Ascending aorta (tissue), 2 donors: ENCODE data around the gene DLX6. TPM values are rescaled to one million over a fixed set of nuclear protein-coding genes. Genes with fewer than 3 reads are reported as not detected.

Experiments
- DNase-seq, 2 donors: peaks; one replicate each; pipeline ENCODE4 v3.0.0-alpha.2; 2019; ENCODE audit warnings: low spot score in 2 of 2
- H3K27ac ChIP-seq, 2 donors: fragments of 200-600 bp; sonication (generic); one replicate each; pipeline ENCODE4 v1.5.1; 2016 to 2017; ENCODE audit warnings: mild to moderate bottlenecking in 1 of 2
- H3K27me3 ChIP-seq: fragments of 200-600 bp; sonication (generic); one replicate; pipeline ENCODE4 v1.5.1; 2017
- H3K36me3 ChIP-seq, 2 donors: fragments of 200-600 bp; sonication (generic); one replicate each; pipeline ENCODE4 v1.5.1; 2016
- H3K4me1 ChIP-seq, 2 donors: fragments of 200-600 bp; sonication (generic); one replicate each; pipeline ENCODE4 v1.5.1; 2016 to 2017; ENCODE audit warnings: mild to moderate bottlenecking in 1 of 2
- H3K4me3 ChIP-seq, 2 donors: fragments of 200-600 bp; sonication (generic); one replicate each; pipeline ENCODE4 v1.5.1; 2016 to 2017; ENCODE audit warnings: mild to moderate bottlenecking in 1 of 2
- H3K9me3 ChIP-seq, 2 donors: fragments of 200-600 bp; sonication (generic); one replicate each; pipeline ENCODE4 v1.5.1; 2016
- intact Hi-C: fragments of 100-400 bp; cut with DNase I; formaldehyde crosslinking; loops from one replicate; pipeline ENCODE4 v1.15.1; 2023
- total RNA-seq: library from RNA; depleted of rRNA; stranded (reverse); fragments of >200 nt; gene quantifications from one replicate; pipeline ENCODE4 v1.1.0, GENCODE V29; 2016
- TF ChIP-seq, protein P1 (sequence below), 3 experiments: fragments of 200-600 bp in 2 of 3; fragments of 450-650 bp in 1 of 3; sonication (generic) in 2 of 3; IDR thresholded peaks; one replicate each; pipeline ENCODE4 v1.5.1; 2016 to 2019; ENCODE audit warnings: antibody characterized with exemption in 3 of 3, mild to moderate bottlenecking in 1 of 3, moderate library complexity in 1 of 3

Gene DLX6
- total RNA-seq, 1 donor from 2014 or later: not detected

DNA sequence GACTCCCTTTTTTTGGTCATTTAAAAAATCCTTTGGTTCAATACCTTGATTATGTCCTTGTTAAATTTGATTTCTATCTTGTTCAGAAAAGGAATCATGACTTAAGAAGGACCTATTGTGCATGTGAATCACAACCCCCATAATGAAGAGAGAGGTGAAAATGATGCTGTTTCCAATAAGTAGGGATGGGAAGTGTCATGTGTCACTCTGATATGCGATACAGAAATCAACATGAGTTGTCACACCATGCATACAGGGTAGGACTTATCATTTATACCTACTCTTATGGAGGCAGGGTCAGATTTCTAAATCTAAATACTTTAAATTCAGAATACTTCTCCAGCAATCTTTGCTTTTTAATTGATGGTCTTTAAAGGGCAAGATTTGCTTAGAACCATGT, 19.4 kb upstream of the DLX6 start:
- TF ChIP-seq, protein P1, sequence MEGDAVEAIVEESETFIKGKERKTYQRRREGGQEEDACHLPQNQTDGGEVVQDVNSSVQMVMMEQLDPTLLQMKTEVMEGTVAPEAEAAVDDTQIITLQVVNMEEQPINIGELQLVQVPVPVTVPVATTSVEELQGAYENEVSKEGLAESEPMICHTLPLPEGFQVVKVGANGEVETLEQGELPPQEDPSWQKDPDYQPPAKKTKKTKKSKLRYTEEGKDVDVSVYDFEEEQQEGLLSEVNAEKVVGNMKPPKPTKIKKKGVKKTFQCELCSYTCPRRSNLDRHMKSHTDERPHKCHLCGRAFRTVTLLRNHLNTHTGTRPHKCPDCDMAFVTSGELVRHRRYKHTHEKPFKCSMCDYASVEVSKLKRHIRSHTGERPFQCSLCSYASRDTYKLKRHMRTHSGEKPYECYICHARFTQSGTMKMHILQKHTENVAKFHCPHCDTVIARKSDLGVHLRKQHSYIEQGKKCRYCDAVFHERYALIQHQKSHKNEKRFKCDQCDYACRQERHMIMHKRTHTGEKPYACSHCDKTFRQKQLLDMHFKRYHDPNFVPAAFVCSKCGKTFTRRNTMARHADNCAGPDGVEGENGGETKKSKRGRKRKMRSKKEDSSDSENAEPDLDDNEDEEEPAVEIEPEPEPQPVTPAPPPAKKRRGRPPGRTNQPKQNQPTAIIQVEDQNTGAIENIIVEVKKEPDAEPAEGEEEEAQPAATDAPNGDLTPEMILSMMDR (IDR thresholded peaks at IDR 0.05): no peak
- Histone ChIP-seq H3K36me3 (no peaks in the 10 kb centered on the region), H3K4me3 (no peak overlapping the region), H3K27me3 (peaks cover 6% of the 10 kb centered on the region), H3K27ac (no peak overlapping the region), H3K9me3 (no peaks in the 10 kb centered on the region), H3K4me1 (no peaks in the 10 kb centered on the region)
- intact Hi-C loops: loop anchor here (5.0 kb wide), 1 partner anchor 36 kb away; the partner anchor contains the start of gene DLX5
- no peak for DNase-seq

DNA sequence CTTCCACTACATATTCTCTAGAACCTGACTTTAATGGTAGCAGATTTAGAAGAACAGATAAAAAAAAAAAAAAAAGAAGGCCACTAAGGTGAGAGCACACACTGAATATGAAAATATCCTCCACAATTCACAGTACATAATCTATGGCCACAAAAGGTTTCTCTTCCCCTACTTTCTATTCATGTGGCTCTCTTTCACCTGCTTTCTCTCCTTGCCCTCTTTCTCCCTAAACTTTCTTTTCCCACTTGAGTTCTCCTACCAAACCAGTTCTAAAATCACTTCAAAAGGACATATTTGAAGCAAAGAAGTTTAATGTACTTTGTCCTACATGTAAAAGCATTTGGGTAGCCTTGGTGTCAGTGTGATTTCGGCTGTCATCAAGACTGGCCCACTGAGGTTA, 18.5 kb upstream of the DLX6 start:
- Histone ChIP-seq H3K27me3 (peaks cover 7% of the 10 kb centered on the region), H3K27ac (no peak overlapping the region)
- intact Hi-C loops: loop anchor here (5.0 kb wide), 1 partner anchor 35 kb away; the partner anchor contains the start of gene DLX5

DNA sequence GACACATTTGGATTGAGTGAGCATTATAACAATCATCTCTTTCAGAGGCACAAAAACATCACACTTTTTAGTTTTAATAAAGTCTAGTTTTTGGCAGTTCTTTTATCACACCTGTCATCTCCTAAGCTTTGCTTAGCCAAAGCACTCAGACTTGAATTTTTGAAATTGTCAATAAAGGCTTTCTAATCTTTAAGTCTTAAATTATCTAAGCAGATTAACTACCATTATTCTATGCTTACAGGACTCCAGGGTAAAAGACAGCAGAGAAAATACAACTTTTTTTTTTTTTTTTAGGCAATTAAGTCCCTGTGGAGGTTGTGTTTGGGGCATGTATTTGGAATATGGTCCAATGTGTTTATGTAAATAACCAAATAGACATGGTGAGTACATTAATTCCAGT, 17.6 kb upstream of the DLX6 start:
- H3K36me3 ChIP-seq: no peaks in the 10 kb centered on the region
- H3K9me3 ChIP-seq: no peaks in the 10 kb centered on the region
- TF ChIP-seq, protein P1 (IDR thresholded peaks at IDR 0.05): no peak
- DNase-seq: no peak
- no peak overlapping the region for H3K4me3 ChIP-seq
- no peak overlapping the region for H3K27ac ChIP-seq
- peaks cover 15% of the 10 kb centered on the region for H3K27me3 ChIP-seq
- peaks cover 0 to 3% of the 10 kb centered on the region in 2 donors for H3K4me1 ChIP-seq
- intact Hi-C loops: loop anchor here (5.0 kb wide), 1 partner anchor 35 kb away; the partner anchor contains the start of gene DLX5

More for the DNA sequence above, 18.5 kb upstream of the DLX6 start:
- H3K4me1 ChIP-seq: no peaks in the 10 kb centered on the region
- no peaks in the 10 kb centered on the region for H3K9me3 ChIP-seq
- no peak overlapping the region for H3K4me3 ChIP-seq
- no peaks in the 10 kb centered on the region for H3K36me3 ChIP-seq
- DNase-seq: no peak
- TF ChIP-seq, protein P1 (IDR thresholded peaks at IDR 0.05): no peak

DNA sequence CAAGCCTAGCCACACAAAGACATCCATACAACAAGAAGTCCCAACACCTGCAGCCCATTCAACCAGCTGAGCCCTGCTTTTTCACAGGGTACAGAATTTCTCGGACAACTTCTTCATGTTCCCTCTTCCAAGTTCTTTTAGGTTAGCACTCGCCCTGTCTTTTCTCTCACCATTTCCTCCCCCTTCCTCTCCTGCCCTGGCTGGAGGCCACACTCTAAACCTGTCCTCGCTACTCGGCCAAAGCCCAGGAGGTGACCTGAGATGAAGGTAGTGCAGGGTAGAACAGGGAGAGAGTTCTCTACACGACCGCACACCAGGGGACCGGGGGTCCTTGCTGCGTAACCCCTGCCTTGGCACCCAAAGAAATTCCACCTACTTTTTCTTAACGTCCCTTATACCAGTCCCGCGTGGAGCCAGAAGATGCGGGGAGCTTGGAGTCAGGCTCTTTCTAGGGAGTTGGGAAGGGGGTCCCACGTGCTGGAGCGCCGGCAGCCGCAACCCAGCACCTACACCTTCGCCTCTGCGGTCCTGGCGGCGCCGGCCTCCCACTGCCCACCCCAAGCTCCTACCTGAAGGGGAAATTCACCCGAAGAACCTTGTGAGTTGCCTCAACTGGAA, 16.0 kb upstream of the DLX6 start:
- DNase-seq: no peak
- peaks cover 0 to 3% of the 10 kb centered on the region in 2 donors for H3K4me1 ChIP-seq
- peaks cover 24% of the 10 kb centered on the region for H3K27me3 ChIP-seq

DNA sequence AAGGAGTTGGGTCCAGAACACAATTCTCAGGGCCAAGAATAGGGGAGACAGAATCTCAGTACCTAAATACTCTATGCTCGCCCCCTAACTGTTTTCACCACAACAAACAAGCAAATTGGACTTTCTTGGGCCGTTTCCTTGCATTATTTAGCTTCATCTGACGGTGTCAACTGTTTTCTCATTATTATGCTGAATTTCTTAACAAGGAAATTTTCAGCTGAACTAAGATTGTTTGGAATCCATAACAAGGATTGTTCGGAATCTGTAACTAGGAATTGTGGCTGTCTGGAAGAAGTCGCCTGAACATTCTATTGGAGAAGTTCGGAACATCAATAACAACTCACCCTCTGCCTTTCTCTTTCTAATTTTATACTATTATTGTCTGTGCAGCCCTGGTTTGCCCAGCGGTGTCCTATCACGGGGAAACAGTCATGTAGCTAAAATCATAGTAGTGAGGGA, 15.5 kb upstream of the DLX6 start:
- DNase-seq: no peak
- H3K4me3 ChIP-seq: no peak overlapping the region
- no peak overlapping the region for H3K27ac ChIP-seq
- no peaks in the 10 kb centered on the region for H3K36me3 ChIP-seq
- intact Hi-C loops: loop anchor here (5.0 kb wide), 1 partner anchor 32 kb away; the partner anchor contains the start of gene DLX5
- peaks cover 0 to 3% of the 10 kb centered on the region in 2 donors for H3K4me1 ChIP-seq
- TF ChIP-seq, protein P1 (IDR thresholded peaks at IDR 0.05): no peak
- H3K27me3 ChIP-seq: peaks cover 24% of the 10 kb centered on the region
- H3K9me3 ChIP-seq: no peaks in the 10 kb centered on the region

More for the DNA sequence above, 16.0 kb upstream of the DLX6 start:
- Histone ChIP-seq H3K27ac (no peak overlapping the region), H3K36me3 (no peaks in the 10 kb centered on the region), H3K4me3 (no peak overlapping the region), H3K9me3 (no peaks in the 10 kb centered on the region)
- TF ChIP-seq, protein P1 (IDR thresholded peaks at IDR 0.05): no peak
- intact Hi-C loops: loop anchor here (5.0 kb wide), 1 partner anchor 33 kb away; the partner anchor contains the start of gene DLX5
